Hepatocyte (in vitro differentiated cells): ENCODE results near the gene FGGY.

Experiments
- CTCF ChIP-seq: fragments of 200-600 bp; sonication (generic); IDR thresholded peaks from 2 replicates; pipeline ENCODE4 v1.5.1; 2016; ENCODE audit warnings: antibody characterized with exemption, mild to moderate bottlenecking; ENCODE audit not compliant: poor library complexity
- EZH2 ChIP-seq: fragments of 200-600 bp; sonication (generic); IDR thresholded peaks from 2 replicates; pipeline ENCODE4 v1.6.1; 2016; ENCODE audit warnings: antibody characterized with exemption, mild to moderate bottlenecking, borderline replicate concordance
- EZH2phosphoT487 ChIP-seq: fragments of 200-600 bp; sonication (generic); IDR thresholded peaks from one replicate; pipeline ENCODE4 v1.6.1; 2018; ENCODE audit warnings: antibody characterized with exemption, mild to moderate bottlenecking, low read depth, moderate library complexity; ENCODE audit not compliant: unreplicated experiment, severe bottlenecking

GRCh38 chr1:59443310-59443709 lies 146.4 kb downstream of the FGGY start:
- TF ChIP-seq CTCF: no peak
- no peak for TF ChIP-seq EZH2phosphoT487
- no peak for TF ChIP-seq EZH2
